ENCODE data around the gene C12orf56.

DNA sequence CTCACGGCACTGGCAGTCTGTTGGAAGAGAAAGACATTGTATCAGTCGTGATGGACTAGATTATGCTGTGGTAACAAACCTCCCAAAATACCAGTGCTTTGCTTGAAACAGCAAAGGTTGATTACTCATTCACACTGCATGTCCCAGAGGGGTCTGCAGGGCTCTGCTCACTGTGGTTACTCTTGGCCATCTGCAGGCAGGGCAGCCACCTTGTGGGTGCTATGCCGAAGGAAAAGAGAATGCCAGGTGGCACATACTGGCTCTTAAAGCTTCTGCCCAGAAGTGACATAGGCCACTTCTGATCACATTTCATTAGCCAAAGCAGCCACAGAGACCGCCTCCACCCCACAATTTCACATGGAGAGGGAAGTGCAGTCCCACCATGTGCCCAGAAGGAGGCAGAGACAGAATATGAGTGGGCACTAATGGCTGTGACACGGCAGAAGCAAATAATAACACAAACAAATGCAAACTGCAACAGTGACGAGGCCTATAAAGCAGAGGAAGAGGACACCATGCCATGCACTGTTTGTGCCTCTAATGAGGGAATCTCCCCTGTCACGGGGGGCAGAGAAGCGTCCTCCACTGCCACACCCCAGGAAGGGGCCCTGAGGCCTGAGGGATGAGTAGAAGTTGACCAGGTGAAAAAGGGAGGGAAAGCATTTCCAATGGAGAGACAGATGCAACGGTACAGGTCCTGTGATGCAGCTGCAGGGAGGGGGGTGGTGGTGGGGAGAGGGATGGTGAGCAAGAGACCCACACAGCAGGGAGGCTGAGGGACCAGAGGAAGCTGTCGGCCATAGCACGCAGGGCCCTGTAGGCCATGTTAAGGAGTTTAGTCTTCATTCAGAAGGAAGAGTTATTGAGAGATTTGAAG, 116.8 kb downstream of the C12orf56 start:
- no peak for TF ChIP-seq POLR2A (IDR thresholded peaks at IDR 0.05)
- TF ChIP-seq, protein P1, sequence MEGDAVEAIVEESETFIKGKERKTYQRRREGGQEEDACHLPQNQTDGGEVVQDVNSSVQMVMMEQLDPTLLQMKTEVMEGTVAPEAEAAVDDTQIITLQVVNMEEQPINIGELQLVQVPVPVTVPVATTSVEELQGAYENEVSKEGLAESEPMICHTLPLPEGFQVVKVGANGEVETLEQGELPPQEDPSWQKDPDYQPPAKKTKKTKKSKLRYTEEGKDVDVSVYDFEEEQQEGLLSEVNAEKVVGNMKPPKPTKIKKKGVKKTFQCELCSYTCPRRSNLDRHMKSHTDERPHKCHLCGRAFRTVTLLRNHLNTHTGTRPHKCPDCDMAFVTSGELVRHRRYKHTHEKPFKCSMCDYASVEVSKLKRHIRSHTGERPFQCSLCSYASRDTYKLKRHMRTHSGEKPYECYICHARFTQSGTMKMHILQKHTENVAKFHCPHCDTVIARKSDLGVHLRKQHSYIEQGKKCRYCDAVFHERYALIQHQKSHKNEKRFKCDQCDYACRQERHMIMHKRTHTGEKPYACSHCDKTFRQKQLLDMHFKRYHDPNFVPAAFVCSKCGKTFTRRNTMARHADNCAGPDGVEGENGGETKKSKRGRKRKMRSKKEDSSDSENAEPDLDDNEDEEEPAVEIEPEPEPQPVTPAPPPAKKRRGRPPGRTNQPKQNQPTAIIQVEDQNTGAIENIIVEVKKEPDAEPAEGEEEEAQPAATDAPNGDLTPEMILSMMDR (IDR thresholded peaks at IDR 0.05) = peak in 3 of 7 experiments; percentile 13 to 22 (median 14)
